Measurements from ENCODE around the gene SLC16A12.

- no peak for TF ChIP-seq CTCF (IDR thresholded peaks at IDR 0.05)
- no peak for TF ChIP-seq POLR2A (IDR thresholded peaks at IDR 0.05)
- no peak for TF ChIP-seq POLR2AphosphoS5 (IDR thresholded peaks at IDR 0.05)
- TF ChIP-seq EP300 (IDR thresholded peaks at IDR 0.05) = no peak
Observed at GRCh38 chr10:89491932-89492331, 43.5 kb downstream of the SLC16A12 start.
